ENCODE results near the gene TMEM192.
"Not testable (repeated sequence)": the region's sequence is repeated elsewhere in the genome, so short reads cannot be mapped to it uniquely, and the experiment has no call there.

- not testable (repeated sequence) for TF ChIP-seq YY1 (IDR thresholded peaks at IDR 0.05; ENCODE audit: insufficient read depth, insufficient read length); SUZ12 (IDR thresholded peaks at IDR 0.05; ENCODE audit: extremely low read depth, insufficient read depth, insufficient read length)
Observed at GRCh38 chr4:165025782-165026181, 86.9 kb downstream of the TMEM192 start.

All from NT2/D1 (cell line).